ENCODE data around the gene NFATC3. TPM values are rescaled to one million over a fixed set of nuclear protein-coding genes. Genes with fewer than 3 reads are reported as not detected.

The NFATC3 gene
- polyA plus RNA-seq, 3 donors = 14.3 to 21.8 (median 15.8) TPM

GRCh38 chr16:68147444-68147843 is 62.3 kb downstream of the NFATC3 start:
- peaks cover 20 to 40% of the 10 kb centered on the region in 2 donors for H3K36me3 ChIP-seq (replicated peaks in 1 of 2; ENCODE audit: control insufficient read depth in 1 of 2, insufficient read depth in 2 of 2, low read length in 2 of 2)
- H3K9ac ChIP-seq (ENCODE audit: insufficient read depth, low read length, poor library complexity, severe bottlenecking) = no peak overlapping the region
- TF ChIP-seq CTCF (IDR thresholded peaks at IDR 0.05) = no peak
- H3K4me3 Mint-ChIP-seq = no peak overlapping the region
- no peaks in the 10 kb centered on the region for H3K4me1 ChIP-seq (ENCODE audit: control insufficient read depth in 1 of 2, insufficient read depth in 2 of 2, low read length in 2 of 2)
- intact Hi-C loops (cut with micrococcal nuclease) = no loop called here
- no peaks in the 10 kb centered on the region for H3K9me3 ChIP-seq (replicated peaks in 1 of 2; ENCODE audit: control insufficient read depth in 1 of 2, insufficient read depth in 1 of 2, low read length in 2 of 2)
- H3K9me3 Mint-ChIP-seq = no peaks in the 10 kb centered on the region
- peaks cover 48% of the 10 kb centered on the region for H4K20me1 ChIP-seq (ENCODE audit: insufficient read depth, low read length)
- H3K4me3 ChIP-seq (replicated peaks in 1 of 3; ENCODE audit: low read depth in 2 of 3, low read length in 3 of 3) = no peak overlapping the region
- WGBS (ENCODE audit: insufficient coverage) = no CpG with 5 or more reads among the region's 1 CpG
- no peaks in the 10 kb centered on the region for H3K27me3 Mint-ChIP-seq (ENCODE audit: low read depth in 3 of 3)
- H2AFZ ChIP-seq (ENCODE audit: insufficient read depth, low read depth, low read length, poor library complexity, severe bottlenecking) = no peak overlapping the region
- no peak for DNase-seq
- H3K4me2 ChIP-seq (replicated peaks; ENCODE audit: extremely low read depth, low read length, poor library complexity, severe bottlenecking) = no peak overlapping the region
- no peak overlapping the region for H3K27ac ChIP-seq (ENCODE audit: low read depth in 1 of 2, low read length in 2 of 2)
- H3K79me2 ChIP-seq (ENCODE audit: insufficient read depth, low read length) = peaks cover 30% of the 10 kb centered on the region
- H3K36me3 Mint-ChIP-seq = peaks cover 21 to 23% of the 10 kb centered on the region in 2 donors
- no peaks in the 10 kb centered on the region for H3K4me1 Mint-ChIP-seq
- H3K27ac Mint-ChIP-seq = no peak overlapping the region
- H3K27me3 ChIP-seq (ENCODE audit: control insufficient read depth in 2 of 2, insufficient read depth in 2 of 2, low read length in 2 of 2) = no peaks in the 10 kb centered on the region

- Histone ChIP-seq H3K4me1 (ENCODE audit: control insufficient read depth in 1 of 2, insufficient read depth in 2 of 2, low read length in 2 of 2) (no peaks in the 10 kb centered on the region), H3K27me3 (ENCODE audit: control insufficient read depth in 2 of 2, insufficient read depth in 2 of 2, low read length in 2 of 2) (no peaks in the 10 kb centered on the region), H3K9me3 (replicated peaks in 1 of 2; ENCODE audit: control insufficient read depth in 1 of 2, insufficient read depth in 1 of 2, low read length in 2 of 2) (no peaks in the 10 kb centered on the region), H2AFZ (ENCODE audit: insufficient read depth, low read depth, low read length, poor library complexity, severe bottlenecking) (no peak overlapping the region), H3K4me3 (replicated peaks in 1 of 3; ENCODE audit: low read depth in 2 of 3, low read length in 3 of 3) (no peak overlapping the region), H3K79me2 (ENCODE audit: insufficient read depth, low read length) (peaks cover 16% of the 10 kb centered on the region), H3K9ac (ENCODE audit: insufficient read depth, low read length, poor library complexity, severe bottlenecking) (no peak overlapping the region), H3K4me2 (replicated peaks; ENCODE audit: extremely low read depth, low read length, poor library complexity, severe bottlenecking) (no peak overlapping the region), H3K27ac (ENCODE audit: low read depth in 1 of 2, low read length in 2 of 2) (no peak overlapping the region), H3K36me3 (replicated peaks in 1 of 2; ENCODE audit: control insufficient read depth in 1 of 2, insufficient read depth in 2 of 2, low read length in 2 of 2) (peaks cover 17 to 24% of the 10 kb centered on the region in 2 donors), H4K20me1 (ENCODE audit: insufficient read depth, low read length) (peaks cover 39% of the 10 kb centered on the region)
- DNase-seq = no peak
- Mint-ChIP-seq H3K4me1 (no peaks in the 10 kb centered on the region), H3K36me3 (peaks cover 14 to 19% of the 10 kb centered on the region in 2 donors), H3K27ac (no peak overlapping the region), H3K4me3 (no peak overlapping the region), H3K9me3 (no peaks in the 10 kb centered on the region), H3K27me3 (ENCODE audit: low read depth in 3 of 3) (no peaks in the 10 kb centered on the region)
- TF ChIP-seq CTCF (IDR thresholded peaks at IDR 0.05) = no peak
- intact Hi-C loops (cut with micrococcal nuclease) = no loop called here
These were observed 64.4 kb downstream of the NFATC3 start for GRCh38 chr16:68149596-68149995.

Measured in CD14-positive monocyte (primary cell).